Effector memory CD4-positive, alpha-beta T cell (primary cell): ENCODE data around the gene OR2T5.
"Not testable (repeated sequence)": the region's sequence is repeated elsewhere in the genome, so short reads cannot be mapped to it uniquely, and the experiment has no call there.

Experiments used
- DNase-seq, 3 donors: peaks; one replicate each; pipeline ENCODE4 v3.0.0-alpha.2; 2020
- H3K27ac ChIP-seq: 2 replicates; pipeline ENCODE4 v1.7.0; 2013; ENCODE audit warnings: mild to moderate bottlenecking, low read length, moderate library complexity; ENCODE audit not compliant: insufficient read depth, poor library complexity, severe bottlenecking
- H3K27me3 ChIP-seq: replicated peaks from 2 replicates; pipeline ENCODE4 v1.7.0; 2013; ENCODE audit warnings: mild to moderate bottlenecking, low read length; ENCODE audit not compliant: insufficient read depth, control insufficient read depth, poor library complexity, severe bottlenecking
- H3K36me3 ChIP-seq: 2 replicates; pipeline ENCODE4 v1.7.0; 2013; ENCODE audit warnings: mild to moderate bottlenecking, low read length, moderate library complexity; ENCODE audit not compliant: control insufficient read depth, insufficient read depth
- H3K4me1 ChIP-seq: 2 replicates; pipeline ENCODE4 v1.7.0; 2013; ENCODE audit warnings: low read length, mild to moderate bottlenecking; ENCODE audit not compliant: control insufficient read depth, insufficient read depth, poor library complexity, severe bottlenecking
- H3K4me3 ChIP-seq: 2 replicates; pipeline ENCODE4 v1.7.0; 2013; ENCODE audit warnings: low read length, low read depth, mild to moderate bottlenecking; ENCODE audit not compliant: insufficient read depth, poor library complexity, severe bottlenecking
- H3K9me3 ChIP-seq: 2 replicates; pipeline ENCODE4 v1.7.0; 2013; ENCODE audit warnings: mild to moderate bottlenecking, low read length, moderate library complexity; ENCODE audit not compliant: control insufficient read depth

OR2T5 gene

GRCh38 chr1:248453619-248454018, 34.8 kb upstream of the OR2T5 start:
- not testable (repeated sequence) for H3K4me3 ChIP-seq, H3K36me3 ChIP-seq, H3K4me1 ChIP-seq, H3K9me3 ChIP-seq, H3K27ac ChIP-seq, DNase-seq, H3K27me3 ChIP-seq

GRCh38 chr1:248455045-248455444, 33.3 kb upstream of the OR2T5 start:
- not testable (repeated sequence) for H3K4me3 ChIP-seq, DNase-seq, H3K36me3 ChIP-seq, H3K27ac ChIP-seq, H3K9me3 ChIP-seq, H3K27me3 ChIP-seq, H3K4me1 ChIP-seq

GRCh38 chr1:248456635-248457034, 31.8 kb upstream of the OR2T5 start:
- DNase-seq, H3K4me3 ChIP-seq, H3K27me3 ChIP-seq: not testable (repeated sequence)

GRCh38 chr1:248459117-248459516, 29.3 kb upstream of the OR2T5 start:
- DNase-seq, H3K9me3 ChIP-seq, H3K27ac ChIP-seq, H3K4me3 ChIP-seq, H3K4me1 ChIP-seq, H3K27me3 ChIP-seq, H3K36me3 ChIP-seq: not testable (repeated sequence)

More at GRCh38 chr1:248456635-248457034, 31.8 kb upstream of the OR2T5 start:
- H3K4me1 ChIP-seq, H3K36me3 ChIP-seq, H3K27ac ChIP-seq, H3K9me3 ChIP-seq: not testable (repeated sequence)

- Histone ChIP-seq H3K4me1 (no peaks in the 10 kb centered on the region), H3K9me3 (no peaks in the 10 kb centered on the region), H3K27ac (no peak overlapping the region), H3K27me3 (no peaks in the 10 kb centered on the region), H3K4me3 (no peak overlapping the region), H3K36me3 (no peaks in the 10 kb centered on the region)
- no peak for DNase-seq
Observed at GRCh38 chr1:248471154-248471553, 17.2 kb upstream of the OR2T5 start.

DNA sequence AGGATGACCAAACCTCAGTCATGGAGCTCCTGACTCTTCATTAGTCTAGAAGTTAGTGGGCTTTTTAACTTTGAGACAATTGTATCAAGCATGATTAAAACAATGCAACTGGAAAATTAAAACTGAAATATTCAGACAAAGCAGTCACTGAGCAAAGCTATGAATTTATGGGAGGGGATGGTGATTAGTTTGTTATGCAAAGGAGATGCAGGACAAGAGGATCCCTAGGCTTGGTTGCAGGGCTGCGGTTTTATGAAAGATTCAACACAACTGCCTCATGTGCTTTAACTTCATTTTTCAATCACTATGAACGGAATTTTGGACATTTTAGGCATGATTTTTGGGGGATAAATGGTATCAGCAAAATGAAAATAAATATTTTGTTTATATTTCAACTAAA, 16.3 kb upstream of the OR2T5 start:
- not testable (repeated sequence) for H3K4me1 ChIP-seq, H3K27me3 ChIP-seq, H3K9me3 ChIP-seq, H3K4me3 ChIP-seq, H3K27ac ChIP-seq, DNase-seq, H3K36me3 ChIP-seq

DNA sequence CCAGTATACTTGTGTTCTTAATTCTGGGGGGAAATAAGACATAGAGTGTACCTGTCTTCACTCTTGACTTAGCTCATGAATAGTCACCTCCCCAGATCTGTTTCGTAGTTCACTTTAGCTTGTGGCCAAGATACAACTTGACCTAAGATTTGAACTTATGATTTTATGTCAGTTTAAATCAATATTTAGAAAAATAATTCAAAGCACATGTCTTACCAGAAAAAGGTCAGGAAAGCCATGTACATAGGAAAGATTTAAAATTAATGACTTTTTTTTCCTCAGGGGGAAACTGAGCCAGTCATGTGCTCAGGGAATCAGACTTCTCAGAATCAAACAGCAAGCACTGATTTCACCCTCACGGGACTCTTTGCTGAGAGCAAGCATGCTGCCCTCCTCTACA, 15.3 kb upstream of the OR2T5 start, which contains the start of gene OR2T3:
Gene OR2T3, plus strand, starts transcription at position 301 of the 400 bp plus-strand sequence. Its CDS starts 0 bp downstream, at position 301.
- not testable (repeated sequence) for H3K27ac ChIP-seq, H3K4me1 ChIP-seq, H3K36me3 ChIP-seq

DNA sequence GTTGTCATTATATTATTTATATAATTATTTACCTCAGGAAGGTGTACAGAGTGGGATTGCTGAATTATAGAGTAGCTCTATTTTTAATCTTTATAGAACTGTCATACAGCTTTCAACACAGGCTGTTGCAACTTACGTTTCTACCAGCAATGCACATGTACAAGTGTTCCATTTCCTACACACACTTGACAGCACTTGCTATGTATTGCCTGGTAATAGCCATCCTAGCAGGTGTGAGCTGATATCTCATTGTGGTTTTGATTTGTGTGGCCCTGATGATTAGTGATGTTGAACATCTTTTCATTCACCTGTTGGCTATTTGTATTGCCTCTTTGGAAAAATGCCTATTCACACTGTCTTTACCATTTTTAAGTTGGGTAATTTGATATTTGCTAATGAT, 12.7 kb upstream of the OR2T5 start:
- H3K27me3 ChIP-seq: not testable (repeated sequence)

More for the DNA sequence above, 15.3 kb upstream of the OR2T5 start, which contains the start of gene OR2T3:
- DNase-seq, H3K9me3 ChIP-seq, H3K4me3 ChIP-seq, H3K27me3 ChIP-seq: not testable (repeated sequence)

GRCh38 chr1:248481686-248482579, 6.5 kb upstream of the OR2T5 start:
- H3K27ac ChIP-seq: peak overlapping the region; percentile 51
- DNase-seq: not testable (repeated sequence)

More for the DNA sequence above, 12.7 kb upstream of the OR2T5 start:
- not testable (repeated sequence) for H3K4me3 ChIP-seq, H3K9me3 ChIP-seq, DNase-seq, H3K36me3 ChIP-seq, H3K27ac ChIP-seq, H3K4me1 ChIP-seq

GRCh38 chr1:248496661-248497060, 8.3 kb downstream of the OR2T5 start:
- H3K36me3 ChIP-seq, H3K27ac ChIP-seq, H3K4me1 ChIP-seq, H3K27me3 ChIP-seq, H3K4me3 ChIP-seq, DNase-seq, H3K9me3 ChIP-seq: not testable (repeated sequence)

More at GRCh38 chr1:248481686-248482579, 6.5 kb upstream of the OR2T5 start:
- not testable (repeated sequence) for H3K27me3 ChIP-seq, H3K4me1 ChIP-seq, H3K9me3 ChIP-seq, H3K36me3 ChIP-seq
- peak overlapping the region; percentile 42 for H3K4me3 ChIP-seq
